Hepatocyte (in vitro differentiated cells): Measurements from ENCODE around the gene MS4A15.

Source experiments
- CTCF ChIP-seq: fragments of 200-600 bp; sonication (generic); IDR thresholded peaks from 2 replicates; pipeline ENCODE4 v1.5.1; 2016; ENCODE audit warnings: antibody characterized with exemption, mild to moderate bottlenecking; ENCODE audit not compliant: poor library complexity
- EZH2 ChIP-seq: fragments of 200-600 bp; sonication (generic); IDR thresholded peaks from 2 replicates; pipeline ENCODE4 v1.6.1; 2016; ENCODE audit warnings: antibody characterized with exemption, mild to moderate bottlenecking, borderline replicate concordance

DNA sequence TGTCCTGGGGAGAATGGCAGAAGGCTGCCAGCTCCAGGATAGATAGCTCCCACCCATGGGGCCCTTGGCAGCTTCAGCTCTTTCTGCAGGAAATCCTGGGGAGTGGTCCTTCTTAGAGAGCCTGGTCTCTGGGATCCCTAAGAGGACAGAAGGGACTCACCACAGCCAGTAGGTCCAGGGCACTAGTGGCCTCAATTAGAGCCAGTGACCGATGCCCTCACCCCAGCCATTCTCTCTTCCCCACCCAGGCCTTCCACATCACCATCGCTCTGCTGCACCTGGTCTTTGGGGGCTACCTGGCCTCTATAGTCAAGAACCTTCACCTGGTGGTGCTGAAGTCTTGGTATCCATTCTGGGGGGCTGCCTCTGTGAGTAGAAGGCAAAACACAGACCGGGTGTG lies 34.1 kb downstream of the MS4A15 start:
- no peak for TF ChIP-seq CTCF
- TF ChIP-seq EZH2 = no peak
